ENCODE measurements around the gene NABP1. TPM values are rescaled to one million over a fixed set of nuclear protein-coding genes. Genes with fewer than 3 reads are reported as not detected.
A peak's percentile ranks its signal among the peaks of the same experiment; 100 is the strongest.

NABP1 gene
- total and polyA plus RNA-seq, 4 experiments from 2014 or later: 14.6 to 111 (median 64.9) TPM

- Mint-ChIP-seq H3K4me1 (peaks cover 0 to 1% (median under 1%) of the 10 kb centered on the region in 4 donors), H3K9me3 (peaks cover 0 to 4% (median 0%) of the 10 kb centered on the region in 8 donors), H3K27me3 (no peaks in the 10 kb centered on the region), H3K27ac (peak overlapping the region in 1 of 7 donors; percentile 60), H3K36me3 (no peaks in the 10 kb centered on the region), H3K4me3 (no peak overlapping the region)
- no peak overlapping the region for H3K27ac ChIP-seq (ENCODE audit: low read depth, low read length)
- POLR2A ChIA-PET (ENCODE audit: partially characterized antibody): interaction anchor here (6.2 kb wide), 1 partner anchor 16 kb away, joined by 35 read pairs; the partner anchor contains the start of gene NABP1
- H3K36me3 ChIP-seq (ENCODE audit: insufficient read depth, low read length): no peaks in the 10 kb centered on the region
- H3K9me3 ChIP-seq (ENCODE audit: control insufficient read depth in 1 of 2, low read length in 2 of 2): peaks cover 0 to 3% of the 10 kb centered on the region in 2 donors
- no peaks in the 10 kb centered on the region for H3K27me3 ChIP-seq (ENCODE audit: insufficient read depth, low read length)
- CTCF ChIA-PET (ENCODE audit: partially characterized antibody): interaction anchor here (0.8 to 1.1 kb wide), 2 partner anchors 8 to 93 kb away, joined by 3 read pairs; no protein-coding TSS in a partner anchor
- H3K4me3 ChIP-seq (ENCODE audit: low read length in 2 of 2): no peak overlapping the region
- H3K4me1 ChIP-seq (ENCODE audit: insufficient read depth, low read length): no peaks in the 10 kb centered on the region
- intact Hi-C loops (cut with micrococcal nuclease): loop anchor here (2.0 kb wide), 1 partner anchor 16 kb away; no protein-coding TSS in a partner anchor
- DNase-seq: no peak
Observed at GRCh38 chr2:191660575-191660974, 17.4 kb upstream of the NABP1 start.

- Mint-ChIP-seq H3K27ac (no peak overlapping the region), H3K27me3 (no peaks in the 10 kb centered on the region), H3K9me3 (peaks cover 0 to 4% (median 0%) of the 10 kb centered on the region in 8 donors), H3K36me3 (no peaks in the 10 kb centered on the region), H3K4me3 (no peak overlapping the region), H3K4me1 (peaks cover 0 to 1% (median under 1%) of the 10 kb centered on the region in 4 donors)
- ChIA-PET POLR2A (ENCODE audit: partially characterized antibody) (interaction anchor here (6.2 kb wide), 1 partner anchor 15 kb away, joined by 35 read pairs; the partner anchor contains the start of gene NABP1), CTCF (ENCODE audit: partially characterized antibody) (interaction anchor here (0.8 to 1.1 kb wide), 2 partner anchors 9 to 94 kb away, joined by 3 read pairs; no protein-coding TSS in a partner anchor)
- peaks cover 0 to 3% of the 10 kb centered on the region in 2 donors for H3K9me3 ChIP-seq (ENCODE audit: control insufficient read depth in 1 of 2, low read length in 2 of 2)
- H3K27ac ChIP-seq (ENCODE audit: low read depth, low read length): no peak overlapping the region
- H3K4me3 ChIP-seq (ENCODE audit: low read length in 2 of 2): no peak overlapping the region
- intact Hi-C loops (cut with micrococcal nuclease): loop anchor here (2.0 kb wide), 1 partner anchor 15 kb away; no protein-coding TSS in a partner anchor
- no peaks in the 10 kb centered on the region for H3K4me1 ChIP-seq (ENCODE audit: insufficient read depth, low read length)
- H3K27me3 ChIP-seq (ENCODE audit: insufficient read depth, low read length): no peaks in the 10 kb centered on the region
- H3K36me3 ChIP-seq (ENCODE audit: insufficient read depth, low read length): no peaks in the 10 kb centered on the region
- DNase-seq: no peak
Observed at GRCh38 chr2:191661097-191661924, 16.6 kb upstream of the NABP1 start.

- intact Hi-C loops (cut with micrococcal nuclease): no loop called here
- POLR2A ChIA-PET (ENCODE audit: partially characterized antibody): interaction anchor here (3.5 kb wide), 1 partner anchor 11 kb away, joined by 26 read pairs; the partner anchor contains the start of gene NABP1
- H3K27me3 Mint-ChIP-seq: no peaks in the 10 kb centered on the region
Observed at GRCh38 chr2:191664823-191665677, 12.9 kb upstream of the NABP1 start.

GRCh38 chr2:191666226-191666625 is 11.7 kb upstream of the NABP1 start:
- no peak overlapping the region for H3K4me3 Mint-ChIP-seq
- intact Hi-C loops (cut with micrococcal nuclease): no loop called here

More at GRCh38 chr2:191664823-191665677, 12.9 kb upstream of the NABP1 start:
- H3K4me3 Mint-ChIP-seq: peak overlapping the region in 1 of 8 donors; percentile 62
- H3K4me1 ChIP-seq (ENCODE audit: insufficient read depth, low read length): peaks cover 9% of the 10 kb centered on the region
- no peak overlapping the region for H3K4me3 ChIP-seq (ENCODE audit: low read length in 2 of 2)
- no peak for DNase-seq
- H3K36me3 ChIP-seq (ENCODE audit: insufficient read depth, low read length): no peaks in the 10 kb centered on the region
- CTCF ChIA-PET (ENCODE audit: partially characterized antibody): interaction anchor here (2.9 kb wide), 1 partner anchor 12 kb away, joined by 10 read pairs; the partner anchor contains the start of gene NABP1
- peaks cover 0 to 3% of the 10 kb centered on the region in 2 donors for H3K9me3 ChIP-seq (ENCODE audit: control insufficient read depth in 1 of 2, low read length in 2 of 2)
- no peaks in the 10 kb centered on the region for H3K36me3 Mint-ChIP-seq
- peaks cover 5 to 8% (median 7%) of the 10 kb centered on the region in 4 donors for H3K4me1 Mint-ChIP-seq
- H3K27ac Mint-ChIP-seq: no peak overlapping the region
- H3K9me3 Mint-ChIP-seq: peaks cover 0 to 4% (median 0%) of the 10 kb centered on the region in 8 donors
- H3K27me3 ChIP-seq (ENCODE audit: insufficient read depth, low read length): no peaks in the 10 kb centered on the region
- no peak overlapping the region for H3K27ac ChIP-seq (ENCODE audit: low read depth, low read length)

GRCh38 chr2:191666732-191667131 is 11.2 kb upstream of the NABP1 start:
- ChIA-PET CTCF (ENCODE audit: partially characterized antibody) (interaction anchor here (1.6 to 2.9 kb wide), 2 partner anchors 9 to 10 kb away, joined by 6 to 10 read pairs; partner anchors contain the start of gene NABP1), POLR2A (ENCODE audit: partially characterized antibody) (interaction anchor here (1.2 to 3.5 kb wide), 3 partner anchors 9 to 49 kb away, joined by 3 to 26 read pairs (median 4); partner anchors contain the start of gene NABP1)
- intact Hi-C loops (cut with micrococcal nuclease): no loop called here
- H3K9me3 ChIP-seq (ENCODE audit: control insufficient read depth in 1 of 2, low read length in 2 of 2): peaks cover 0 to 3% of the 10 kb centered on the region in 2 donors
- H3K4me1 ChIP-seq (ENCODE audit: insufficient read depth, low read length): peaks cover 9% of the 10 kb centered on the region
- Mint-ChIP-seq H3K4me1 (peaks cover 5 to 8% (median 7%) of the 10 kb centered on the region in 4 donors), H3K4me3 (no peak overlapping the region), H3K36me3 (no peaks in the 10 kb centered on the region), H3K27me3 (no peaks in the 10 kb centered on the region), H3K9me3 (peaks cover 0 to 4% (median 0%) of the 10 kb centered on the region in 8 donors), H3K27ac (peak overlapping the region in 1 of 7 donors; percentile 38)
- H3K36me3 ChIP-seq (ENCODE audit: insufficient read depth, low read length): no peaks in the 10 kb centered on the region
- no peak overlapping the region for H3K4me3 ChIP-seq (ENCODE audit: low read length in 2 of 2)
- no peaks in the 10 kb centered on the region for H3K27me3 ChIP-seq (ENCODE audit: insufficient read depth, low read length)
- DNase-seq: no peak
- no peak overlapping the region for H3K27ac ChIP-seq (ENCODE audit: low read depth, low read length)

More at GRCh38 chr2:191666226-191666625, 11.7 kb upstream of the NABP1 start:
- no peak for DNase-seq
- Mint-ChIP-seq H3K9me3 (peaks cover 0 to 4% (median 0%) of the 10 kb centered on the region in 8 donors), H3K27me3 (no peaks in the 10 kb centered on the region), H3K27ac (no peak overlapping the region), H3K36me3 (no peaks in the 10 kb centered on the region), H3K4me1 (peaks cover 5 to 8% (median 7%) of the 10 kb centered on the region in 4 donors)
- ChIA-PET CTCF (ENCODE audit: partially characterized antibody) (interaction anchor here (1.6 to 2.9 kb wide), 2 partner anchors 8 to 10 kb away, joined by 6 to 10 read pairs; partner anchors contain the start of gene NABP1), POLR2A (ENCODE audit: partially characterized antibody) (interaction anchor here (1.2 to 3.5 kb wide), 3 partner anchors 8 to 48 kb away, joined by 3 to 26 read pairs (median 4); partner anchors contain the start of gene NABP1)
- peaks cover 0 to 3% of the 10 kb centered on the region in 2 donors for H3K9me3 ChIP-seq (ENCODE audit: control insufficient read depth in 1 of 2, low read length in 2 of 2)
- H3K4me1 ChIP-seq (ENCODE audit: insufficient read depth, low read length): peaks cover 9% of the 10 kb centered on the region
- H3K27ac ChIP-seq (ENCODE audit: low read depth, low read length): no peak overlapping the region
- H3K4me3 ChIP-seq (ENCODE audit: low read length in 2 of 2): no peak overlapping the region
- no peaks in the 10 kb centered on the region for H3K27me3 ChIP-seq (ENCODE audit: insufficient read depth, low read length)
- H3K36me3 ChIP-seq (ENCODE audit: insufficient read depth, low read length): no peaks in the 10 kb centered on the region

- Histone ChIP-seq H3K4me1 (ENCODE audit: insufficient read depth, low read length) (peaks cover 18% of the 10 kb centered on the region), H3K27ac (ENCODE audit: low read depth, low read length) (no peak overlapping the region), H3K36me3 (ENCODE audit: insufficient read depth, low read length) (no peaks in the 10 kb centered on the region), H3K9me3 (ENCODE audit: control insufficient read depth in 1 of 2, low read length in 2 of 2) (no peaks in the 10 kb centered on the region), H3K4me3 (ENCODE audit: low read length in 2 of 2) (no peak overlapping the region), H3K27me3 (ENCODE audit: insufficient read depth, low read length) (no peaks in the 10 kb centered on the region)
- intact Hi-C loops (cut with micrococcal nuclease): loop anchor here (10.0 kb wide), 1 partner anchor 1015 kb away; no protein-coding TSS in a partner anchor
- no peaks in the 10 kb centered on the region for H3K27me3 Mint-ChIP-seq
- ChIA-PET POLR2A (ENCODE audit: partially characterized antibody) (interaction anchor here (1.3 kb wide), 1 partner anchor 9 kb away, joined by 4 read pairs; no protein-coding TSS in a partner anchor), CTCF (ENCODE audit: partially characterized antibody) (no interaction called here)
- H3K4me3 Mint-ChIP-seq: no peak overlapping the region
- no peak for DNase-seq
- H3K36me3 Mint-ChIP-seq: no peaks in the 10 kb centered on the region
- no peaks in the 10 kb centered on the region for H3K9me3 Mint-ChIP-seq
- H3K4me1 Mint-ChIP-seq: peaks cover 7 to 15% (median 11%) of the 10 kb centered on the region in 4 donors
- H3K27ac Mint-ChIP-seq: no peak overlapping the region
Observed at GRCh38 chr2:191670076-191670475, 7.9 kb upstream of the NABP1 start.

All from CD4-positive, alpha-beta memory T cell (primary cell).